GM21423 (cell line): ENCODE results near the gene ZNF385D.

Experiments used
- ATAC-seq: cut with Tn5 transposase; IDR thresholded peaks from one replicate; pipeline ENCODE4 v1.9.1; 2021; ENCODE audit warnings: mild to moderate bottlenecking, moderate library complexity; ENCODE audit not compliant: unreplicated experiment

Gene ZNF385D

DNA sequence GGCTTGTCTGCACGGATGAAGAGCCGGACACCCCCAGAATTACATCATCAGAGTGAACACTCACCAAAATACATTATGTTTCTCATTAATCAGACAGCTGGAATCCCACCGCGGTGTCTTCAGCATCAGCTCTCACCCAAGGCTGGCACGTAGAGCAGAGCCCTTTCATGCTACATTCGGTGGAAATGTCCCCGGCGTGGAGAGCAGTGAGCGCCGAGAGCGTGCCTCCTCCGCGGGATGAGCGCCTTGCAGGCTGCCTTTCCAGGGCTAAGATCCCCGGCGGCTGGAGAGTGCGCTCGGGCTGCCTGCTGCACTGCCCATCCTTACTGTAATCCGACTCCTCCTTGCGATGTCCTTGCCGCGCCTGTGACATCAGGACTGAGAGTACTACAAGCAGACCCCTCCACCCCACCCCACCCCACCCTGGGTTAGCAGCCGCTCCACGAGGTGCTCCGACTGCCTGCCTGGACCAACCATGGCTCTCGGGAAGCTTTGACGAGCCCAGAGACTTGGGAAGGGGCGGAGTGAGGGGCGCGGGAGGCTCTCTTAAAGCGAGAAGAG lies at the start of gene ZNF385D:
ZNF385D (minus strand) TSS at position 380 of the 561 bp plus-strand sequence; CDS start at position 86, 294 bp downstream.
- no peak for ATAC-seq

DNA sequence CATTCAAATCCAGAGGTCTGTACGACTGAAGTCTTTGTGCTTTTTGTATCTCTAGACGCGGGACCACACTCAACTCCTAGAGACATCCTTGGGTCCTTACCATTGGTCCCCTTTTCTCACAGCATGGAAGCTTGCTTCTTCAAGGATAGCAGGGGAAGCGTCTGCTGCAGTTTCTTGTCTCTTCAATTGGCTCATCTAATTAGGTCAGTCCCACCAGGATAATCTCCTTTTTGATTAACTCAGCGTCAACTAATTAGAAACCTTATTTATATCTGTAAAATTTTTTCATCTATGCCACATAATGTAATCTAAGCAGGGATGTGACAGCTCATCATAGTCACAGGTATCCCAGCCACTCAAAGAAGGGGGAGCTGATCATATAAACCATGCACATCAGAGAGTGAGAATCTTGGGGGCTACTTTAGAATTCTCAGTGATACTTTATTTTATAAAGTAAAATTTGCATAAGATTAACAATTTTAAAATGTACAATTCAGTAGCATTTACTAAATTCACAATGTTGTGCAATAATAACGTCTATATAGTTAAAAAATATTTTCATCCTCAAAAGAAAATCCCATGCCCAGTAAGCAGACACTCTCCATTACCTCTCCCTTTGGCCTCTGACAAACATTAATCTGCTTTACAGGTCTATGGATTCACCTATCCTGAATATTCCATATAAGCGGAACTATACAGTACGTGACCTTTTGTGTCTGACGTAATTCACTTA lies 47.5 kb upstream of the ZNF385D start:
- ATAC-seq = no peak

DNA sequence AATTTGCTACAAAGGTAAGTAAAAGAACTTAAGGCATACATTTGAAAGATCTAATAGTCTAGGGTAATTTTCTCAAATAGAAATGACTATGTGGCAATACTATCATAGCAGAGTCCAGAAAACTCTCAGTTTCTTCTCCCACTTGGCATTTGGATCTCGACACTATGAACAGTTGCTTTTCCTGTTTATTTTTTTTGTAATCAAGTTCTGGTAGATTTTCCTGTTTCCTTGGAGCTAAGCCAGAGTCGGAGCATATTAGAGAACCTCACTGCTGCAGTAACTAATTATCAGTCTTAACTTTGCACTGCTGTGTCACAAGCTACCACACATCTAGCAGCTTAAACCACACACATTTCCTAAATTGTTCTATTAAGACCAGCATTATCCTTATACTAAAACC lies 44.9 kb upstream of the ZNF385D start:
- ATAC-seq = no peak

GRCh38 chr3:21795152-21795837 lies 44.3 kb upstream of the ZNF385D start:
- no peak for ATAC-seq

DNA sequence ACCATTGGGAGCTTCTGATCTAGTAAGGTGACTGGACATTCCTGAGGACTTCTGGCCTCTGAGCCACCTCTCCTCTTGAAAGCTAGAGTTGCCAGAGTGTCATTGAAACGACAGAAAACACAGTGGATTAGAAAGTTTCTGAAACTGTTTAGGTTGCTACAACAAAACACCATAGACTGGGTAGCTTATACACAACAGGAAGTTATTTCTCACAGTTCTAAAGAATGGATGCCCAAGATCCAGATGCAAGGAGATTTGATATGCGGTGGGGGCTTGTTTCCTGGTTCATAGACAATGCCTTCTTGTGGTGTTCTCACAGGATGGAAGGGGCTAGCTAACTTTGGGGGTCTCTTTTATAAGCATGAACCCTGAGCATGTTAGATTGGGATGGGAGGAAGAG lies 43.3 kb upstream of the ZNF385D start:
- no peak for ATAC-seq

DNA sequence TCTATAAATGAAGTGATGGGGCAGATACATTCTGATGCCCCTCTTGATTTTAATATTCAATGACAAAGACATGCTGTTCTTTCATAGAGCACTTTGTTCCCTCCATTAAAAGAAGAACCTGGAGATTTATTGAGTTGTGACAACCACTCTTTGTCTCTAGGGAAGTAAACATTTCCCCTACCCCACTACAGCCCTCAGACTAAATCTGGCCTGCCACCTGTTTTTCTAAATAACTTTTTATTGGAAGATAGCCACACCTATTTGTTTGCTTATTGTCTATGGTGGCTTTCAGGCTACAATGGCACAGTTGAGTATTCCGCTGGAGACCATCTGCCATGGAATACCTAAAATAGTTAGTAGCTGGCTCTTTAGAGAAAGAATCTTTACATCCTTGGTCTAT lies 41.2 kb upstream of the ZNF385D start:
- ATAC-seq = no peak

GRCh38 chr3:21791356-21791755 lies 40.3 kb upstream of the ZNF385D start:
- ATAC-seq = no peak

DNA sequence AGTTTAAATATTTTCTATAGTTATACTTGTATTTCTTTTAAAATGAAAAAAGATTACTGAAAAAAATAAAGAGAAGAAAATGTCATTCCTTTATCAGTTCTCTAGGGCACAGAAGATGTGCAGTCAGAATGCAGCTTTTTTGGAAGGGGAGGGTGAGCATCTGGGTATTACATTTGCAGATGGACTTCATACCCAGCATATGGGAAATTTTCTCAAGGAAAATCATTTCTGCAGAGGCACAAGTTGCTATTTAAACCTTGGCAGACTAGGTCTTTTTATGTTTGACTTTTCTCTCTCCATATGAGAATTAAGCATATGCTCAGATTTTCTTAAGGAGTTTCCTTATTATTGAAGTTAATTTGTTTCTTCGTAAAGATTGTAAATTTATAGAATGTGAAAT lies 39.5 kb upstream of the ZNF385D start:
- ATAC-seq = no peak

DNA sequence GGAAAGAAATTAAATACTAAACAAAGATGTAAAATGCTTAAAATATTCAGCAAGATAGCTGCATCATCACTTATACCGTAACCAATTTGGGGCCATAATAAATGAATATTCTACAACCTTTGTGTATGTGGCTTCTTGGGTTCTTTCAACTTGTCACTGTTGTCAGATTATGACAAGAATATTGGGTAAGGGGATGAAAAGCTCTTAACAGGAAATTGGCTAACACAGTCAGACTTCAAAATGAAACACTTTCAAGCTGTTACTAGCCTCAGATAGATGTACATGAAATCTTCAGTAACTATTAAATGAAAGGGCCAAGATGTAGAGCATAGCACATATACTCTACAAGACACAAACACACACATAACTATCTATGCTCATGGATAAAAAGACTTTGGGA lies 38.7 kb upstream of the ZNF385D start:
- no peak for ATAC-seq

DNA sequence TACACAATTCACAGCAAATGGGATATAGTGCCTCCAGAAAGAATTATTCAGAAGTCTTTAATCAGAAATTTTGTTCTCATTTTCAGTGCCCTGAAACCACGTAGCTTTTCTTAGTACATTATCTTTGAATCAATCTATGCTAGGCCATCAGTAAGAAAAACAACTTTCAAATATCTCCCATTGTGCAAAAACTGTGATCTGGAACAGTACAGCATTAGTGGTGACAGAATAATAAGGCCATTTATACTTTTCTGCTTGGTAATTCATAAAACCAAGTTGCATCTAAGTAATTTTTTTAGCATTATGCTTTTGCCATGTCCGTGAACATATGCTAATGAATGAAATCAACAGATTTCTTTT lies 35.4 kb upstream of the ZNF385D start:
- no peak for ATAC-seq

DNA sequence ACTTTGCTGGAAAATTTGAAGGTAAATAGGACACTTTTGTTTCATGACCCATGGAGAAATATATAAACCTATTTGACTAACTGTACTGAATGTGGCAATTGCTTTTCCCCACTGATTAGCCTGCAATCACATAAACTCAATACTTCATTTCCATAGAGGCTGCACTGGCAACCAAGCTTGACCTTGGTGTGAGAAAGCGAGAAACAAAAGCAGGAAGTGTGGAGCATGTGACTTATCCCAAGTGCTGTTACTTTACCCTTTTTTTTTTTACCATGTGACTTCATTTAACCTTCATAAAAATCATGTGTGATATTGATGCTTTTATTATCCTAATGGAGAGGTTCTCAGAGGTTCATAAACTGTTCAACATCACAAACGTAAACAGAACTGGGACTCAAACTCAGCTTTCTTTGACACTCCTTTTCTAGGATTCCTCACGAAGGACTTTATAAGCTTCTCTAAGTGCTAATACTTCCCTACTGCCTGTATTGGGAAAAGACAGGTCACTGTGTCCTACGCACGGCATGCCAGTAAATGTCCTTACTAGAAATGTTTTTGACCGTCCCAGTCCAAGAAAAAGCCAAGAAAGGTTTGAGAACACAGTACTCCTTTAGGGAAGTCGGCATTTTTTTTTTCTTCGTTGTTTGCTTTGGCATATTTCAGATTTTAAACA lies 34.9 kb upstream of the ZNF385D start:
- ATAC-seq = no peak

DNA sequence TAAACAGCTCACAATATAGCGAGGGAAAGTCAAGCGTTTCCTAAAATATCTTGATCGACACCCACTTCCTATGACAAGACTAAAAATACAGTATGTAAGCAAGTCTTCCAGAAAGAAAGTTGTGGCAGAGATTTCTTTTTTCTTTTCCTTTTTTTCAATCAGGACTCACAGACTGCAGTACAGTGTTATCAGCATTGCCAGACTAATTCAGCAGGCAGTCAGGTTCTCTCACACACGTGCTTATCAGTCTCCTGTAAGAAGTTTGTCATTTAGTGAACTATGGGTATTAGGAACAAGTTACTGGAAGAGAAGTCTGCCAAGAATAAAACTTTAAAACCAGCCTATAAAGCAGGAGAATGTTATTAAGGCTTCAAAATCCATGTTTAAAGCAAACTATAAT lies 32.8 kb upstream of the ZNF385D start:
- ATAC-seq = no peak

- no peak for ATAC-seq
These were observed 30.3 kb upstream of the ZNF385D start for GRCh38 chr3:21781355-21781754.

DNA sequence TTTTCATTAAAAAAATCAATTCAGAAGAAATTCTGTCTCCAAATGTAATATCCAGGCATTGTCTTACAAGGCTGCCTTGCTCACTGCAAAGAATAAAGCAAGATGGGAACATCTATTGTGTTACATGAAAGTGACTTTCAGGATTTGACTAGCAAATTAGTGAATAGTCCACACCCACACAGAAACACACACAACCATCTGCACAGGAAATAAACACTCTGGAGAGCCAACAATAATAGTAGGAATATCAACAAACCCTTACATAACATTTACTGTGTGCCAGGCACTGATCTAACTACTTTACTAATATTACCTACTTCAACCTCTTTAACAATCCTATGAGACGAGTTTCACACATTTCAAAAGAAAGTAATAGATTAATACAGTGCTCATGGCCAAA lies 28.9 kb upstream of the ZNF385D start:
- ATAC-seq = no peak

DNA sequence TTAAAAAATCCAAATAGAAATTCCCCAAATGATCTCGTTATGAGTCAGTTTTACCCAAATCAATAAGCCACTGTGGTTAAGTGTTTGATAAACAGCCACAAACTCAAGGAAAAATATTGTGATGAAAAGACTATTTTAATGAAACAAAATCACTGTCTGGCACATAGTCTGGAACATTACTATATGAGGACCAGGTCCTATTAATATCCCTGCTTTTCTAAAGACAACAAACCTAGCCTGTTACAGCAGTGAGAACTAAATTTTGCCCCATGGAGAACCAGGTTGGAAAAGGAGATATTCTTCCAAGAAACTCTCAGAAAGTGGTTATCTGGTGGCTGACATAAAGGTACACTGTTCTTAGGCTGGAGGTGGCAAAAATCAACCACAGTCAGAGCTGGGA lies 27.7 kb upstream of the ZNF385D start:
- ATAC-seq = no peak

DNA sequence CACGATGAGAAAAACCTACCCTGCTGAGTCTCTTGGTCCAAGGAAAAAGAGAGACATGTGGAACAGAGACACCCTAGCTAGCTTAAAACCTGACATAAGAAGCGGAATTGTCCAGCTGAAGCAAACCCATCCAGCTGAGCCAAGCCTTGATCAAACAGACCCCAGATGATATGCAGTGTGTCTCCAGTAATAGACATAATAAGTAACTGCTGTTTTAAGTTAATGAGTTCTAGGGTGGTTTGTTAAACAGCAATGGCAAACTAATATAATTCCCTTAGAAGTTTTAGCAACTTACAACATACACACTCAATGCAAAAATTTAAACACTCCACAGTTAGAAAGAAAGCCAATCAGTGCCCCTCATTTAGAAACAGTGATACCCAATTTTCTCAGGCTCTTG lies 26.8 kb upstream of the ZNF385D start:
- ATAC-seq = no peak

DNA sequence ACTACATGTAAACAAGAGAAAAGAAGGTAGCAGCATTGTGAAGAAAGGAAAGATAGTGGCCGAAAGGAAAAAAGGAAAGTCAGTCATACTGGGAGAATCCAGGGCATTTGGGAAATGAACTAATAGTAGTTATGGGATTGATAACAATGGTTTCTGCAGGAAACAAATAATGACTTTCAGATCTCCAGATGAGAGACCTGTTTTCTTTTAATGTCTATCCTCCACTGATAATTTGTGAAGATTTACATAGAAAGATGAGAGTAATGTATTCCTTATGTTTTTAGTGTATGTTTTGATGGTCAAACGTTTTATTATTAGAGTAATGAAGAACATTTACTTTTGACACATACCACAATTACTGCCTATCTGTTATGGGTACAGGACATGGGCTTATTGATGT lies 15.0 kb upstream of the ZNF385D start:
- no peak for ATAC-seq

DNA sequence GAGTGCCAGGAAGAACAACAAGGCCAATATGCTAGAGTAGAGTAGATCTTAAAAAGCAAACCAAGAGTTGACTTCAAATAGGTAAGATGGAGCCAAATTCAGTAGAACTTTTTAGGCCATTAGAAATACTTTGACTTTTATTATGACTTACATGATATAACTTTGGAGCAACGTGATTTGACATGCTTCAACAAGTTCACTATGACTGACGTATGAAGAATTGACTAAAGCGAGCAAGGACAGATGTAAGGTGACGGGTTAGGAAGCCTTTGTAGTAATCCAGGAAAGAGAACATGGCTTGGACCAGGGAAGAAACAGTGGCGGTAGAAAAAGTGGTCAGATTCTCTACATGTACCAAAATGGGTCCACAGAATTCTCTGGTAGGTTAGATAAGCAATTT lies 4.9 kb upstream of the ZNF385D start:
- ATAC-seq = no peak

- ATAC-seq = no peak
These were observed 3.8 kb upstream of the ZNF385D start for GRCh38 chr3:21754839-21755238.

- ATAC-seq = no peak
These were observed 1.8 kb upstream of the ZNF385D start for GRCh38 chr3:21752749-21753347.

- no peak for ATAC-seq
These were observed 876 bp upstream of the ZNF385D start for GRCh38 chr3:21751886-21752285.
